OCI-LY3 (cell line): Measurements from ENCODE around the gene CCR3.

Experiments
- EZH2phosphoT487 ChIP-seq: fragments of 200-600 bp; shearing (Covaris generic); IDR thresholded peaks from 2 replicates; pipeline ENCODE4 v1.6.1; 2018; ENCODE audit warnings: antibody characterized with exemption, mixed run types, low read depth
- TF ChIP-seq, protein P1 (sequence below): fragments of 200-600, 300-600 bp; sonication (generic); IDR thresholded peaks from 2 replicates; pipeline ENCODE4 v1.5.1; 2014; ENCODE audit warnings: antibody characterized with exemption, low read length, low read depth

DNA sequence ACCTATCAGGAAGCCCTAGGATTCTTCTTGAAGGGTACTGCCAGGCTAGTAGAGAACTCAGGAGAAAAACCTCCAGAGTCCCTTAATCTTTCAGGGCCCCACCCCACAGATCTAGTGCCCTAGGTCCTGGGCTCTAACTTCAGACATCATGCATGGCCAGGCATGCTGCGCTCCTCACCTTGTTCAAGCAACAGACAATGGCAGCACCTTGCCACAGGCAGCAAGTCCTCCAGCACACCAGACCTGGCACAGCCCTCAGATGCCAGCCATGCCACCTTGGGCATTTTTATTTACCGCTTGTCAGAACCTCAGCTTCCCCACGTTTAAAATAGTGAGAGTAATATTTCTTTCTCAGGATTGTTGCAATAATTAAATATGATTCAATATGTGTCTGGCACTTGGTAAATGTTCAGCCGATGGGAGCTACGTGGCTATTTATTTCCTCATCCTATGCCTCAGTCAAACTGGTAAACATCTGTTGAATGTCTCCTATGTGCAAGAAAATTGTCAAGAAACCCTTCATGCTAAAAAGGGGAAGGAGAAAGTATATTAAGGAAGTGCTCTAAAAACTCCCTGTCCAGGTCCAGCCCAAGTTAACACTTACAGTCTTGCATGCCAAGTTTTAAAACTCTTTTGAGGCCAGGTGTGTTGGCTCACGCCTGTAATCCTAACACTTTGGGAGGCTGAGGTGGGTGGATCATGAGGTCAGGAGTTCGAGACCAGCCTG is 19.7 kb upstream of the CCR3 start:
- TF ChIP-seq, protein P1, sequence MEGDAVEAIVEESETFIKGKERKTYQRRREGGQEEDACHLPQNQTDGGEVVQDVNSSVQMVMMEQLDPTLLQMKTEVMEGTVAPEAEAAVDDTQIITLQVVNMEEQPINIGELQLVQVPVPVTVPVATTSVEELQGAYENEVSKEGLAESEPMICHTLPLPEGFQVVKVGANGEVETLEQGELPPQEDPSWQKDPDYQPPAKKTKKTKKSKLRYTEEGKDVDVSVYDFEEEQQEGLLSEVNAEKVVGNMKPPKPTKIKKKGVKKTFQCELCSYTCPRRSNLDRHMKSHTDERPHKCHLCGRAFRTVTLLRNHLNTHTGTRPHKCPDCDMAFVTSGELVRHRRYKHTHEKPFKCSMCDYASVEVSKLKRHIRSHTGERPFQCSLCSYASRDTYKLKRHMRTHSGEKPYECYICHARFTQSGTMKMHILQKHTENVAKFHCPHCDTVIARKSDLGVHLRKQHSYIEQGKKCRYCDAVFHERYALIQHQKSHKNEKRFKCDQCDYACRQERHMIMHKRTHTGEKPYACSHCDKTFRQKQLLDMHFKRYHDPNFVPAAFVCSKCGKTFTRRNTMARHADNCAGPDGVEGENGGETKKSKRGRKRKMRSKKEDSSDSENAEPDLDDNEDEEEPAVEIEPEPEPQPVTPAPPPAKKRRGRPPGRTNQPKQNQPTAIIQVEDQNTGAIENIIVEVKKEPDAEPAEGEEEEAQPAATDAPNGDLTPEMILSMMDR: peak; percentile 39
- no peak for TF ChIP-seq EZH2phosphoT487
